Hematopoietic multipotent progenitor cell treated with erythropoietin and hydrocortisone succinate and interleukin-3 and kit ligand, for 8 days (in vitro differentiated cells): ENCODE measurements around the gene AHSG.
"Not testable (repeated sequence)": the region's sequence is repeated elsewhere in the genome, so short reads cannot be mapped to it uniquely, and the experiment has no call there.

Experiments used
- DNase-seq: peaks from one replicate; pipeline ENCODE4 v3.0.0-alpha.2; 2015

Gene AHSG

GRCh38 chr3:186612721-186613636, at the start of gene AHSG:
Gene AHSG (plus strand): TSS chr3:186613060. CDS start chr3:186613142, 82 bp downstream.
- DNase-seq, result no peak

- no peak for DNase-seq
These were observed 48.3 kb upstream of the AHSG start for GRCh38 chr3:186564586-186564985.

DNA sequence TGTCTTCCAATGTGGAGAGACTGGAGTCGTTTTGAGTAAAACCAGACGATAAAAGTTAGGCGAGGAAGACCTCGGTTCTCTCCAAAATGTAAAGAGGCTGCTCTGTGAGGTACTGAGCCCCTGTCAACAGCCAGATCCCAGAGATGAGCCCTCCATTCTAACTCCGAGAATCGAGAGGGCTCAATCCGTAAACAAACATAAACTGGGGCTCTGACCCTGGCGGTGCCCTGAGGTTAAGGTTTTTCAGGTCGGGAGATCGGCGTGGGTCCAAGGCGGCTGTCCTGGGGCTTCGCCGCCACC, 46.1 kb upstream of the AHSG start:
- no peak for DNase-seq

- DNase-seq, result peak; percentile 85
These were observed 45.6 kb upstream of the AHSG start, which contains the start of gene TBCCD1 for GRCh38 chr3:186567072-186567921. Gene TBCCD1 (minus strand): TSS chr3:186567339. CDS start chr3:186564329, 3,010 bp downstream.

- DNase-seq, result peak; percentile 51
These were observed 43.5 kb upstream of the AHSG start for GRCh38 chr3:186569361-186569760.

GRCh38 chr3:186569779-186570095, 43.1 kb upstream of the AHSG start:
- no peak for DNase-seq

- peak; percentile 99 for DNase-seq
These were observed 42.5 kb upstream of the AHSG start, which contains the start of gene DNAJB11 for GRCh38 chr3:186570096-186570940. Gene DNAJB11 (plus strand): TSS chr3:186570720. CDS start chr3:186570898, 178 bp downstream.

GRCh38 chr3:186570941-186571643, 41.8 kb upstream of the AHSG start:
- no peak for DNase-seq

DNA sequence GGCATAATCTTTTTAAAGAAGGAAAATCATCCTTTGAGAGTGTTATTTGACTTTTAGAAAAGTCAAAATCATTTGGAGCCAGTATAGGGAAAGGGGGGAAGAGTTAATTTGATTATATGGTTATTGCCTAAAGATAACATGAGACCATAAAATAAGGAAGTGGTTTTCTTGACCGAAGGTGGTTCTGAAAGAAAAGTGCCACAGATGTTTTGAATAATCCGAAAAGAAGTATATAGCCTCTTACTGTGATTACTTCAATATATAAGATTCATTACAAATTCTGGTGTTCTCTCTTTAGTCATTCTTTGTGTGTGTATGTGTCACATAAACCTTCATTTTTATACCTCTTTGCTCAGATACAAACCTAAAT, 41.2 kb upstream of the AHSG start:
- DNase-seq, result no peak

DNA sequence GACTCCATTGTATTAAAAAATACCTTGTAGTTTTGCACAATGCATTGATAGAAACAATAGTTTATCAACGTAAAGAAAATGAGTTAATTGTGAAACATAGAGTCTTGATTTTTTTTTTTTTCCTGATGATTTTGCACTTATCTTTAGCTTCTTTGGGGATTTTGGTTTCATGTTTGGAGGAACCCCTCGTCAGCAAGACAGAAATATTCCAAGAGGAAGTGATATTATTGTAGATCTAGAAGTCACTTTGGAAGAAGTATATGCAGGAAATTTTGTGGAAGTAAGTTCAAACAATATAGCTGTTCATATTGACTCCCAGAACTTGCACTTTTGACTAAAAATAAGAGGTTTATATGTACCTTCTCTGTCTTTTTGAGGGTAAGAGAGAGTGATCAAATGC, 35.3 kb upstream of the AHSG start:
- no peak for DNase-seq

- DNase-seq, result no peak
These were observed 32.1 kb upstream of the AHSG start for GRCh38 chr3:186580785-186581184.

DNA sequence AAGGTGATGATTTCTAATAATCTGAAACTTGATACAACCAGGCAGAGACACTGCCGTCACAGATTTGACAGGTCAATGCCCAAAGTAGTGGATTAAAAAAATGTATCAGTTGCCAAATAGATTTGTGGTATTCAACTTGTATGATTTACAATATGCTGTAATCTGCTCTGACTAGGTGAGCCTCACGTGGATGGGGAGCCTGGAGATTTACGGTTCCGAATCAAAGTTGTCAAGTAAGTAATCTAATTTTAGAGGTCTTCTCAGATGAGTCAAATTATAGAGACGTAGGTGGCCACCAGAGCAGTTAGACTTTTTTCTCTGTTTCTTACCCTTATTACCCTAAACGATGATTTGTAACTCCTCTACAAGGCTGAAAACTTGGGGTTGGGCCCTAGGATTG, 30.3 kb upstream of the AHSG start:
- DNase-seq, result no peak

- no peak for DNase-seq
These were observed 29.0 kb upstream of the AHSG start for GRCh38 chr3:186583831-186584230.

DNA sequence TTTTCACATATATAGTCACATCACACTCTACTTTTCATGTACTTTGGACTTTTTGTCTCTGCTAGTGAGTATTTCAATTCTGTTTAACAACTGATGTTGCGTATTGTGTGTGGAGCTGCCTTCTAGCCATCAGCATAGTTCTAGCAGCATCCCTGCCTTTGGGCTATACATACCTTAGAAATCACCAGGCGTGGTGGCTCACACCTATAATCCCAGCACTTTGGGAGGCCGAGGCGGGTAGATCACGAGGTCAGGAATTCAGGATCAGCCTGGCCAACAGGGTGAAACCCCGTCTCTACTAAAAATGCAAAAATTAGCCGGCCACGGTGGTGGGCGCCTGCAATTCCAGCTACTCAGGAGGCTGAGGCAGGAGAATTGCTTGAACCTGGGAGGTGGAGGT, 26.6 kb upstream of the AHSG start:
- not testable (repeated sequence) for DNase-seq

DNA sequence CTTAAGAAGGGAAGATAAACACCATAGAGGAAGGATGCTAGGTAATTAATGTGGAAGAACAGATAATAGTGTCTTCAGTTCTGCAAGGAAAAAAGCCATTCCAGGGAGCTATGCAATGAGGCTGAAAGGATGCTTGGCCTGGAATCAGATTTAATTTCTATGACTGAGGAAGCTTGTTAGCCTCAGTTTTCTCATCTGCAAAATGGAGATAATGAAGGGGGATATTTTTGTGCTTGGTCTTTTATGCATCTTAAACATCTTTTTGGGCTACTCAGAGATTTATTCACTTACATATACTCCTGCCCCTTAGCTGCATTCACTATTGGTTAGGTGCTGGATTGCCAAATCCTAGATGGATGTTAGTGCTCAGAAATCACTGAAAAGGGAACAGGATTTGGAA, 25.7 kb upstream of the AHSG start:
- no peak for DNase-seq

DNA sequence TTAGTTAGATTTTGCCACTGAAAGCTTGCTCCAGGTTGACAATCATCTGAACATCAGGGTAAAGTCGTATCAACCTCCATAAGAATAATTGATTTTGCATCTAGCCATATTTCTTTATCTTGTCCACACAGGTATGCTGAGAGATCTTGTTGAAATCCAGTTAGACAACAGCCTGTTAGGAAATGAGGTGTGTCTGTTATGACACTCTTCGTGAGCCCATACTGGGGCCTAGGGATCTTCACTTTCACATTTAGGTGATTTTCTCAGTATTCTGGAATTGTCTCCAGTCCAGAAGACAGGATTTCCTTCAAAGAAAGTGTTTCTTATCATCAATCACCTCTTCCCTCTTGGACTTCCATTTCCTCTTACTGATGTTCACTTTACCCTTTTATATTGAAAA, 24.2 kb upstream of the AHSG start:
- no peak for DNase-seq

- DNase-seq, result peak; percentile 33
These were observed 23.7 kb upstream of the AHSG start for GRCh38 chr3:186589121-186589520.

GRCh38 chr3:186589856-186590579, 22.8 kb upstream of the AHSG start:
- no peak for DNase-seq

- DNase-seq, result no peak
These were observed 22.1 kb upstream of the AHSG start for GRCh38 chr3:186590580-186591295.

- no peak for DNase-seq
These were observed 20.2 kb upstream of the AHSG start for GRCh38 chr3:186592682-186593081.

DNA sequence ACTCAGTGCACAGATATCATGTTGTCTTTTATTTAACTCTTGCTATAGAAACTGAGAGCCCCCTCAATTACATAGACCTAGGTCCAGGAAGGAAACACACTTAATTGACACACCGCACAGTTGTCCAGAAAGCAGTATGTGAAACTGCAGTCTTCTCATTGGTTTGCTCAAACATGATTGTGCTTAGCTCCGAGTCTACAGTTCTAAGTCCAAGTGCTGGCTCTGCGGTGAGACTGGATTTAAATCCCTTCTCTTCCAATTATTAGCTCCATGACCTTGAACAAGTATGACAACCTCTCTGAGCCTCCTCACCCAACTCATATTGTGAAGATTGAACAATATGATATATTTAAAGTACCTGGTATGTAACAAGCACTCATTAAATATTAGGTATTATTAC, 19.0 kb upstream of the AHSG start:
- DNase-seq, result no peak
